Measurements from ENCODE around the gene EDDM3A.
A peak's percentile ranks its signal among the peaks of the same experiment; 100 is the strongest.
"Not testable (repeated sequence)": the region's sequence is repeated elsewhere in the genome, so short reads cannot be mapped to it uniquely, and the experiment has no call there.

Gene EDDM3A

GRCh38 chr14:20733684-20734429, 11.8 kb upstream of the EDDM3A start:
- DNase-seq, result no peak

GRCh38 chr14:20734430-20734806, 11.3 kb upstream of the EDDM3A start:
- DNase-seq, result no peak

GRCh38 chr14:20738292-20738691, 7.4 kb upstream of the EDDM3A start:
- not testable (repeated sequence) for DNase-seq

- no peak for DNase-seq
Measured at GRCh38 chr14:20742132-20742531, 3.6 kb upstream of the EDDM3A start.

- DNase-seq, result no peak
Measured at GRCh38 chr14:20743556-20743955, 2.1 kb upstream of the EDDM3A start.

- DNase-seq, result no peak
Measured at GRCh38 chr14:20746566-20746965, 879 bp downstream of the EDDM3A start.

- DNase-seq, result no peak
Measured at GRCh38 chr14:20748439-20748838, 2.8 kb downstream of the EDDM3A start.

- DNase-seq, result no peak
Measured at GRCh38 chr14:20750194-20750593, 4.5 kb downstream of the EDDM3A start.

GRCh38 chr14:20751963-20752562, 6.4 kb downstream of the EDDM3A start:
- no peak for DNase-seq

- DNase-seq, result no peak
Measured at GRCh38 chr14:20754308-20754707, 8.6 kb downstream of the EDDM3A start.

GRCh38 chr14:20755037-20755436, 9.3 kb downstream of the EDDM3A start:
- no peak for DNase-seq

GRCh38 chr14:20757965-20758364, 12.3 kb downstream of the EDDM3A start:
- peak; percentile 48 for DNase-seq

- DNase-seq, result not testable (repeated sequence)
Measured at GRCh38 chr14:20759465-20759864, 13.8 kb downstream of the EDDM3A start.

GRCh38 chr14:20760950-20761349, 15.3 kb downstream of the EDDM3A start:
- DNase-seq, result no peak

- DNase-seq, result no peak
Measured at GRCh38 chr14:20768593-20768892, 22.9 kb downstream of the EDDM3A start.

GRCh38 chr14:20769421-20769820, 23.7 kb downstream of the EDDM3A start:
- DNase-seq, result no peak

GRCh38 chr14:20772650-20773049, 27.0 kb downstream of the EDDM3A start:
- no peak for DNase-seq

GRCh38 chr14:20774258-20774824, 28.7 kb downstream of the EDDM3A start:
- no peak for DNase-seq

GRCh38 chr14:20775043-20775442, 29.4 kb downstream of the EDDM3A start:
- no peak for DNase-seq

- no peak for DNase-seq
Measured at GRCh38 chr14:20775901-20776300, 30.2 kb downstream of the EDDM3A start.

GRCh38 chr14:20781803-20782202, 36.1 kb downstream of the EDDM3A start:
- DNase-seq, result no peak

GRCh38 chr14:20782280-20782890, 36.7 kb downstream of the EDDM3A start:
- peak; percentile 52 for DNase-seq

- no peak for DNase-seq
Measured at GRCh38 chr14:20787025-20787424, 41.3 kb downstream of the EDDM3A start.

- DNase-seq, result no peak
Measured at GRCh38 chr14:20789230-20789813, 43.6 kb downstream of the EDDM3A start.

Measured in CD4-positive, alpha-beta T cell treated with Interleukin-17A for 1 hour (primary cell).